Osteoblast (primary cell): ENCODE data around the gene RBPMS2. TPM values are rescaled to one million over a fixed set of nuclear protein-coding genes. Genes with fewer than 3 reads are reported as not detected.

Source experiments
- DNase-seq: peaks from one replicate; pipeline ENCODE4 v3.0.0; 2011; ENCODE audit warnings: low spot score, mixed read lengths; ENCODE audit not compliant: insufficient read length; ENCODE audit errors: missing footprints
- H2AFZ ChIP-seq: 2 replicates; pipeline ENCODE4 v1.6.0; 2011; ENCODE audit warnings: mild to moderate bottlenecking, low read length
- H3K27ac ChIP-seq: 2 replicates; pipeline ENCODE4 v1.5.1; 2011; ENCODE audit warnings: mild to moderate bottlenecking, low read depth, low read length, moderate library complexity
- H3K27me3 ChIP-seq: 2 replicates; pipeline ENCODE4 v1.6.0; 2012; ENCODE audit warnings: mild to moderate bottlenecking, control low read depth, inconsistent platforms, low read length, moderate library complexity; ENCODE audit not compliant: insufficient read depth
- H3K36me3 ChIP-seq: 2 replicates; pipeline ENCODE4 v1.5.1; 2011; ENCODE audit warnings: mild to moderate bottlenecking, low read length, control low read depth, moderate library complexity; ENCODE audit not compliant: insufficient read depth
- H3K4me1 ChIP-seq: 2 replicates; pipeline ENCODE4 v1.5.1; 2011; ENCODE audit warnings: mild to moderate bottlenecking, low read length, control low read depth, moderate library complexity; ENCODE audit not compliant: insufficient read depth
- H3K4me2 ChIP-seq: 2 replicates; pipeline ENCODE4 v1.6.0; 2011; ENCODE audit warnings: mild to moderate bottlenecking, low read length; ENCODE audit not compliant: insufficient read depth
- H3K4me3 ChIP-seq: fragments of 200-600 bp; sonication (generic); 3 replicates; pipeline ENCODE4 v1.5.1; 2012; ENCODE audit warnings: mild to moderate bottlenecking, low read length, inconsistent platforms; ENCODE audit not compliant: insufficient read depth
- H3K79me2 ChIP-seq: 2 replicates; pipeline ENCODE4 v1.6.0; 2012; ENCODE audit warnings: mild to moderate bottlenecking, low read length, control low read depth, inconsistent platforms; ENCODE audit not compliant: insufficient read depth
- H3K9me3 ChIP-seq: 2 replicates; pipeline ENCODE4 v1.5.1; 2011; ENCODE audit warnings: low read depth, low read length, control low read depth
- H4K20me1 ChIP-seq: 2 replicates; pipeline ENCODE4 v1.6.0; 2012; ENCODE audit warnings: mild to moderate bottlenecking, low read length, control low read depth; ENCODE audit not compliant: insufficient read depth
- total RNA-seq: library from RNA; depleted of rRNA; stranded (reverse); fragments of >200 nt; gene quantifications from 2 replicates; pipeline ENCODE4 v1.2.3, GENCODE V29; 2012
- TF ChIP-seq, protein P1 (sequence below): IDR thresholded peaks from 2 replicates; pipeline ENCODE4 v1.5.1; 2011; ENCODE audit warnings: mild to moderate bottlenecking, low read depth, low read length, moderate library complexity; ENCODE audit errors: extremely low read depth

RBPMS2 gene
- total RNA-seq, 1 donor, result not detected

DNA sequence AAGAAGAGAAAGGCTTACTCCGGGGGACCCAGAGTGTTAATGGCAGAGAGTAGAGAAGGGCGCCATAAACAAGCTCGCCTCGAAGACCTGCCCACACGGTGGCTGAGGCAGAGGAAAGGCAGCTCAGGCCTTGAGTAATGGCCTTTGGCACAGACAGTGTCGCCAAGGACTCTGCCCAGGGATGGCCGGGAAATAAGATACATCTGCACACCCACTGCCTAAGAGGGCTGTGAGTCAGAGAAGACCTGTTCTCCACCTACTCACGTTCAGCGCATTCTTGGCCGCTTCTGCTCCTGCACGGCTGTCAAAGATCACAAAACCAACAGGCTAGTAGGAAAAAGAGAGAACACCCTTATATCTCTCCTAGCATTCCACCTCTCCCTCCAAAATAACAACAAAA is 26.2 kb downstream of the RBPMS2 start:
- H3K4me2 ChIP-seq, result no peak overlapping the region
- no peak overlapping the region for H3K27ac ChIP-seq
- peak; percentile 86 for DNase-seq
- peaks cover 18% of the 10 kb centered on the region for H3K4me1 ChIP-seq
- H3K27me3 ChIP-seq, result no peaks in the 10 kb centered on the region
- H3K36me3 ChIP-seq, result no peaks in the 10 kb centered on the region
- no peaks in the 10 kb centered on the region for H3K9me3 ChIP-seq
- TF ChIP-seq, protein P1, sequence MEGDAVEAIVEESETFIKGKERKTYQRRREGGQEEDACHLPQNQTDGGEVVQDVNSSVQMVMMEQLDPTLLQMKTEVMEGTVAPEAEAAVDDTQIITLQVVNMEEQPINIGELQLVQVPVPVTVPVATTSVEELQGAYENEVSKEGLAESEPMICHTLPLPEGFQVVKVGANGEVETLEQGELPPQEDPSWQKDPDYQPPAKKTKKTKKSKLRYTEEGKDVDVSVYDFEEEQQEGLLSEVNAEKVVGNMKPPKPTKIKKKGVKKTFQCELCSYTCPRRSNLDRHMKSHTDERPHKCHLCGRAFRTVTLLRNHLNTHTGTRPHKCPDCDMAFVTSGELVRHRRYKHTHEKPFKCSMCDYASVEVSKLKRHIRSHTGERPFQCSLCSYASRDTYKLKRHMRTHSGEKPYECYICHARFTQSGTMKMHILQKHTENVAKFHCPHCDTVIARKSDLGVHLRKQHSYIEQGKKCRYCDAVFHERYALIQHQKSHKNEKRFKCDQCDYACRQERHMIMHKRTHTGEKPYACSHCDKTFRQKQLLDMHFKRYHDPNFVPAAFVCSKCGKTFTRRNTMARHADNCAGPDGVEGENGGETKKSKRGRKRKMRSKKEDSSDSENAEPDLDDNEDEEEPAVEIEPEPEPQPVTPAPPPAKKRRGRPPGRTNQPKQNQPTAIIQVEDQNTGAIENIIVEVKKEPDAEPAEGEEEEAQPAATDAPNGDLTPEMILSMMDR, result no peak
- H4K20me1 ChIP-seq, result no peaks in the 10 kb centered on the region
- no peaks in the 10 kb centered on the region for H3K79me2 ChIP-seq
- no peak overlapping the region for H3K4me3 ChIP-seq
- no peak overlapping the region for H2AFZ ChIP-seq

DNA sequence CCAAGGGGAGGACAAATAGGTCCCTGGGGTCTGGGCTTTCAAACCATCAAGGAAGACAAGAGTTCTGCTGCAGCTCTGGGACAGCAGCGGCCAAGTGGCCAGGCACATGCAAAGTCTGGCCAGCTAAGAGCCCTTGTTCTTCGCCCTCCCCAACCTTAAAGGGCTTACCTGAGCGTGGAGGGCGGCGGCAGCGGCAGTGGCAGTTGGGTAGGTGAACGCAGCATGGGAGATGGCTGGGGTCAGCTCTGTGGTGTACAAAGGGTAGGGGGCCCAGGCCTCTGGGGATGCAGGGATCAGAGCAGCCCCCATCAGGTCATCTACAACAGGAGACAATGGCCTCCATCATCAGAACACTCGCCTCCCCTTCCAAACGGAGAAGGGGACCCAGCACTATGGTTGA is 27.1 kb downstream of the RBPMS2 start:
- Histone ChIP-seq H3K79me2 (no peaks in the 10 kb centered on the region), H3K4me3 (no peak overlapping the region), H3K27ac (no peak overlapping the region), H3K9me3 (no peaks in the 10 kb centered on the region), H3K4me1 (peaks cover 15% of the 10 kb centered on the region), H3K36me3 (no peaks in the 10 kb centered on the region), H3K4me2 (no peak overlapping the region), H4K20me1 (no peaks in the 10 kb centered on the region), H3K27me3 (no peaks in the 10 kb centered on the region), H2AFZ (no peak overlapping the region)
- TF ChIP-seq, protein P1, result no peak
- peak; percentile 27 for DNase-seq

DNA sequence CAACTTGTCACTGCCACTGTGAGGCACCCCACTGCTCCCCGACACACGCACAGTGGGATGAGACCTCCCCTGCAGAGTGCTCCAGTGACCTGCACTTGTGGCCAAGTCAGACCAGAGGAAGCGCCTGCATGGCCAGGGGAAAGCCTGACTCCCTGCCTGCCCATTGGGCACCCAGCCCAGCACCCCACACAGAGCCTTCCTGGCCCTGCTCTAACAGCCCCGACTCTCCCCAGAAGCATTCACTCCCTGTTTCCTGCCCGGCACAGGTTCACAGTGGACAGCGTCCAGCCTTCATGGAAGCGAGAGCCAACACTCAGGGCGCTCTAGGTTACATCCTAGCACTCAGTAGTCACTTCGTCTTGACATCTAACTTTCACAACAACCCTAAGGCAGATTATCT is 27.8 kb downstream of the RBPMS2 start:
- DNase-seq, result peak; percentile 62
- Histone ChIP-seq H3K79me2 (no peaks in the 10 kb centered on the region), H2AFZ (no peak overlapping the region), H4K20me1 (no peaks in the 10 kb centered on the region), H3K36me3 (no peaks in the 10 kb centered on the region), H3K4me1 (peaks cover 15% of the 10 kb centered on the region), H3K27me3 (no peaks in the 10 kb centered on the region), H3K4me3 (no peak overlapping the region), H3K4me2 (no peak overlapping the region), H3K27ac (no peak overlapping the region), H3K9me3 (no peaks in the 10 kb centered on the region)
- TF ChIP-seq, protein P1, result no peak

DNA sequence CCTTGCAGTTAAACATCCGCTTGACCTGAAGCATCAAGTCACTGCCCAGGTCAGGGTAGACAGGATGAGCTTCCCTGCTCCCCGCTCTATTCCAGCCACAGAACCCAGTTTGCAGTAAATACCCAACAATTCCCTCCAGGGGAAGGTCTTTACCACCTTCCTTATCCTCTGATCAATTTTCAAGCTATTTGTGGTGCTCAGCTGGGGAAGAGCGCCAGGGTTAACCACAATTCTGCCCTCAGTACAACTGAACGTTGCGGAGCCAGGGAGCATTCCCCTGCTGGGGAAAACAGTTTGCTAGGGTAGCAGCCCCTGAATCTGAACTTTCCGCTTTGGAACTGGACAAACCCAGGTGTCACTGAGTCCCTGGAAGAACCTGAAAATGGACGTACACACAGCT is 28.5 kb downstream of the RBPMS2 start:
- Histone ChIP-seq H3K27me3 (no peaks in the 10 kb centered on the region), H3K27ac (no peak overlapping the region), H3K4me2 (no peak overlapping the region), H3K4me3 (no peak overlapping the region), H3K79me2 (no peaks in the 10 kb centered on the region), H4K20me1 (no peaks in the 10 kb centered on the region), H3K9me3 (no peaks in the 10 kb centered on the region), H3K36me3 (no peaks in the 10 kb centered on the region), H2AFZ (no peak overlapping the region), H3K4me1 (peaks cover 15% of the 10 kb centered on the region)
- TF ChIP-seq, protein P1, result no peak
- DNase-seq, result peak; percentile 46
